ENCODE results near the gene NOL9.

DNA sequence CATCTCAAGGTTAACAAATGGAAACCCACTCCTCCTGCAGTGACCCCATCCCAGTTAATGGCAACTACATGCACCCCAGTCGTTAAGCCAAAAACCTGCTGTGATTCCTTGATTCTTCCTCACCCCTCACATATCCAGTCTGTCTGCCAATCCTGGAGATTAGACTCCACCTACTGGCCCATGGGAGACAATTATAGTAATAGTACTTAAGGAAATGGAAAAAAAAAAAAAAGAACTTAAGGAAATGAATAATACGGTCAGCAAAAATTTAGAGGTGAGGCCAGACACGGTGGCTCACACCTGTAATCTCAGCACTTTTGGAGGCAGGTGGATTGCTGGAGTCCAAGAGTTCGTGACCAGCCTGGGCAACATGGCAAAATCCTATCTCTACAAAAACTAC is 7.0 kb downstream of the NOL9 start:
- TF ChIP-seq POLR2AphosphoS5 (IDR thresholded peaks at IDR 0.05): no peak
- TF ChIP-seq, protein P1, sequence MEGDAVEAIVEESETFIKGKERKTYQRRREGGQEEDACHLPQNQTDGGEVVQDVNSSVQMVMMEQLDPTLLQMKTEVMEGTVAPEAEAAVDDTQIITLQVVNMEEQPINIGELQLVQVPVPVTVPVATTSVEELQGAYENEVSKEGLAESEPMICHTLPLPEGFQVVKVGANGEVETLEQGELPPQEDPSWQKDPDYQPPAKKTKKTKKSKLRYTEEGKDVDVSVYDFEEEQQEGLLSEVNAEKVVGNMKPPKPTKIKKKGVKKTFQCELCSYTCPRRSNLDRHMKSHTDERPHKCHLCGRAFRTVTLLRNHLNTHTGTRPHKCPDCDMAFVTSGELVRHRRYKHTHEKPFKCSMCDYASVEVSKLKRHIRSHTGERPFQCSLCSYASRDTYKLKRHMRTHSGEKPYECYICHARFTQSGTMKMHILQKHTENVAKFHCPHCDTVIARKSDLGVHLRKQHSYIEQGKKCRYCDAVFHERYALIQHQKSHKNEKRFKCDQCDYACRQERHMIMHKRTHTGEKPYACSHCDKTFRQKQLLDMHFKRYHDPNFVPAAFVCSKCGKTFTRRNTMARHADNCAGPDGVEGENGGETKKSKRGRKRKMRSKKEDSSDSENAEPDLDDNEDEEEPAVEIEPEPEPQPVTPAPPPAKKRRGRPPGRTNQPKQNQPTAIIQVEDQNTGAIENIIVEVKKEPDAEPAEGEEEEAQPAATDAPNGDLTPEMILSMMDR (IDR thresholded peaks at IDR 0.05): no peak

Data from stomach (tissue), 4 donors.